Measurements from ENCODE around the gene CDKN1B.

GRCh38 chr12:12716151-12716792, 896 bp upstream of the CDKN1B start:
- TF ChIP-seq CTCF (IDR thresholded peaks at IDR 0.05) (no peak), EZH2 (IDR thresholded peaks at IDR 0.05) (no peak), EZH2phosphoT487 (IDR thresholded peaks at IDR 0.05) (no peak)
